Endometrium (tissue), 2 donors: ENCODE results near the gene ZBTB7C.

Experiments used
- FAIRE-seq: peaks from 2 replicates; lab custom pipeline; 2012; peaks lifted over from hg19 to GRCh38; lab: Jason Lieb, UNC
- donor health status: control.
- donor health status: control.

Gene ZBTB7C

DNA sequence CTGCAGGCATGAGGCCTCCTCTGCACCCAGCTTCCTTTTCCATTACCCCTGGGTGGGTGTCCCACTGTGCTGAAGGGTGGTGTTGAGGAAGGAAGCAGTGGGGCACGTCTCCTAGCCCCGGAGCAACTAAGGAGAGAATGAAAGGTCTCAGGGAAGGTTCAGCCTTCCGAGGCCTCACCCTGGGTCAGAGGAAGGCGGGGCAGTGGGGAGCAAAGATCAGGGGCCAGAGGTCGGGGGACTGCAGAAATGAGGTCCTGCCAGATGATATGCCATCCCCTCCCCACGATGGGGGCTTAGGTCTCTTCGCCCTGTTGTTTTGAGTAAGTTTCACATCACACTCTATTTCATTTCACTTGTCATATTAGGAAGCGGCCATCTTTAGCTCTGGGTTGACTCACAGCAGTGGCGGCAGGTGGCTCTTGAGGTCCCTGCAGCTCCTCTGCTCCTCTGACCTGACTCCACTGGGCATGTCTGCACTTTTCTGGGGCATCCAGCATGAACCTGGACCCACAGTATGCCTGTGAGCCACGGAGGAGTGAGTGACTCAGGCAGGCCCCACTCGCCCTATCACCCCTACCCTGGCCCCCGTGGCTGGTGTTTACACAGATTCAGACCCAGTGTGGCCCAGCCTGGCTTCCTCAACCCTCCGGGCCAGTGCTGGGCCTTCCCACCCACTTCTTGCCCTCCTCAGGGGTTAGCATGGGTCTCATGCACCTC, 325.0 kb downstream of the ZBTB7C start:
- no peak for FAIRE-seq

DNA sequence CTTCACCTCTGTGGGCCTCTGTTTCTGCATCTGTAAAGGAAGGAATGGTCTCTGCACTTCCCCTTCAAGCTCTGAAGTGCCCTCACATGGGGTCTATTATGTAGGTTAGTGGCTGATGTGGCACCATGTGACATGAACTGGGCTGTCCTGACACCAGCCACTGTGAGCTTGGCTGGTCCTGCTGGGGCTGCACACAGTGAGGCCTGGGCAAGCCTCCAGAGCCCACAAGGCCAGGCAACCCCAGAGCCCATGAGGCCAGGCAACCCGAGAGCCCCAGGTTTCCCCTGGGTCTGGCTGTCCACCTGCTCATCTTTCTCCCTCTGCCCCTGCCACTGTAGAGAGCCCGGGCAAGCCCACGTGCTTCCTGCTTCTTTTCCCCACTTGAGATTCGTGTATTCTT, 328.6 kb downstream of the ZBTB7C start:
- FAIRE-seq: no peak

DNA sequence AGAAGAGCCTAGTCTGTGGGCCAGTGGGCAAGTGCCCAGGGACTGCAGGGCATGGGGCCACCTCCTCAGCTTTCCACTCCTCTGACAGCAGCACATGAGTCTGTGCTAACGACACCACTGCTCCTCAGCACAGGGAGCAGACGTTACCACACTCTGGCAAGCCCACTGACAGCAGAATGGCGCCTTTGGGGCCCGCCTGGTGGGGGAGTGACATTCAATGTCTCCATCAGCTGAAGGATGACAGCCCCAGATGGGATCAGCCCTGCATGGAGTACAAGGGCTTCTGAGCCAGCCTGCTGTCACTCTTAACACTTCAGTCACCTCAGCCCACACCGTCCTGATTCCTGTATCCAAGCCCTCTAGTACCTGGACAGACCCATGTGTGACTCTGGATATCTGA, 329.3 kb downstream of the ZBTB7C start:
- FAIRE-seq: no peak

DNA sequence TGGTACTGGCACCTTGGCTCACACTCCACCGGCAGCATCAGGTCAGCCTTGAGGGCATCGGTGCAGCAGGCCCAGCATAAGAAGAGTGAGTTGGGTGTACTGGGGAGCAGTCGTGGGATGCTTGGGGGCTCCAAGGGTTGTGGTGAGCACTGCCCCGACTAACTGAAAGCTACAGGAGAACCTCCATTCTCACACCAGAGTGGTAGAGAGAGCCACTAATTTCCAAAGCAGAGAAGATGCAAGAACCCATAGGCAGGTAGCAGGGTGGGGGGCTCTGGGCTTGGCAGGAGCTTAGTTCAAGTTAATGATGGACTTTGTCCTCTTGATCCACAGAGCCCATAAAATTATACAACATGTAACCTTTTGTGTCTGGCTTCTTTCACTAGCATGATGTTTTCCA, 330.7 kb downstream of the ZBTB7C start:
- FAIRE-seq: no peak

DNA sequence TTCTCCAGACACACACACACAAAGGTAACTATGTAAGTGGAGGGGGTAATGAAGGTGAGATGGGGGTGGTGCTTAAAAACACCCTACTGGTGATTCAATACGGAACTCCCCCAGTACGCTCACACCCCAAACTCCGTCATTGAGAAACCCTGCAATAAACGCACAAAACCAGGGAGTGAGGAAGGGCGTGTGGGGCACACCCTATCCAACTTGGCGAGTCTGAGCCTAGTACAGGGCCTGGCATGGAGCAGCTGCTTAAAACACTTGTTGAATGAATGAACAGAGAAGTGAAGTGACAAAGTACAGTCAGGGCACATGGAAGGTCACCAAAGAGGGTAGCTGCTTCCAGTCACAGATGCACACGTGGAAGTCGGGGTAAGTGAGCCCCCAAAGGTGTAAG, 331.9 kb downstream of the ZBTB7C start:
- no peak for FAIRE-seq

DNA sequence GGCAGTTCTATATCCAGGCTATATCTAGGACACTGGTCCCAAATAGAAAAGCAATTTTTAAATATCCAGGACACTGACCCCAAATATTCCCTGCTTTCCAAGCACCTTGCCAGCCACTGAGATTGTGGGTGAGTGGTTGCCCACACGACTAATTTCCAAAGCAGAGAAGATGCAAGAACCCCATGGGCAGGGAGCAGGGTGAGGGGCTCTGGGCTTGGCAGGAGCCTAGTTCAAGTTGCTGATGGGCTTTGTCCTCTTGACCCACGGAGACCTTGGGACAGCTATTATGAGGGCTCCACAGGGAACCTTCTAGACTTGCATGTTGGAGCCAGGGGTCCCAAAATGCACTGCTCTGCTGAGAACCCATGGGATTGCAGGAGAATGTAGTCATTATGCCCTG, 332.7 kb downstream of the ZBTB7C start:
- no peak for FAIRE-seq

DNA sequence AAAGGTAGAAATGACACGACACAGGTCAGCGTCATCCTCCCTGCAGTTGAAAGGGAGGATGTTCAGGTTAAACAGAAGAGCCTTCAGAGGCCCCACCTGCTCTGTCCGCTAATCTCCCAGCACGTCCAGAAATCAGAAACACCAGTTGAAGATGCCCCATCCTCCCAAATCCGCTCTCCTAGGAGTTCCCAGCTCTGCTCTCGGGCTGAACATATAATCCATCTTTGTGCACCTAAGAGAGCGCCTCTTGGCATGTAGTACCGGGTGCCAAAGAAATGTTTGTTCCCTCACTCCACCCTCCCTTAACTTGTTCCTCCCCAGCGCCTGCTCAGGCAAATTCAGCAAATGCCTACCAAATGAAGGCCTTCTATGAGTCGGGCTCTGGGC, 333.5 kb downstream of the ZBTB7C start:
- no peak for FAIRE-seq

DNA sequence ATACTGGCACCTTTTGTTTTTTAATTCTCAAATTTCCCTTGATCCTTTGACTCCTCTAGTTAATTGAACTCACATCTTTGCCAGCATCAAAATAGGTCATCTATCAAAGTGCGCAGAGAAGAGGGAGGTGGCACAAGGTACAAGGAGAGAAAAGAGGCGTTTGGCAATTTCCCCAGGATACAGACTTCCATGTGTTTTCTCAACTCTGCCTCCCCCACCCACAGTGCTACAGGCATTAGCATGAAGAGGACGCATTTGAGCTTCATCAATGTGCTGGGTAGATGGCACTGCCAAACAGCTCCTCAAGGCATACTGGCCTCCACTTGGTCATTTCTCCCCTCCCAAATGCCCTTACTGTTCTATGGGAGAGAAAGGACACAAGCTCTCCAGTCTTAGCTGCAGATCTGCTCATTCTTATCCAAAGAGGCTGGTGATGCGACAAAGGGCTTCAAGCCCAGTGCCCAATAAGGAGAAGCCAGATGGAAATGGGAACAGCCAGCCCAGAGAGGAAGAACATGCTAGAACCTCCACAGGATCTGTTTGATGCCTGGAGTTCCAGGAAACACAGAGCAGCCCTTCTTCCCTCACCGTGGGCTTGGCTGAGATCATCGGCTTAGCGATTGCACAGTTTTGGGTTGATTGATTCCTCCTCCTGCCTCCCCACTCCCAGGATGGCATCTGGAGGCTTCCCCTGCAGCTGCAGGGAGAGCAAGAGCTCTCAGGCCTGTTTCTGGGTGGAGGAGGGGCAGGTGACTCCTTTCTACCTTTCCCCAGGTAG, 334.1 kb downstream of the ZBTB7C start:
- no peak for FAIRE-seq

DNA sequence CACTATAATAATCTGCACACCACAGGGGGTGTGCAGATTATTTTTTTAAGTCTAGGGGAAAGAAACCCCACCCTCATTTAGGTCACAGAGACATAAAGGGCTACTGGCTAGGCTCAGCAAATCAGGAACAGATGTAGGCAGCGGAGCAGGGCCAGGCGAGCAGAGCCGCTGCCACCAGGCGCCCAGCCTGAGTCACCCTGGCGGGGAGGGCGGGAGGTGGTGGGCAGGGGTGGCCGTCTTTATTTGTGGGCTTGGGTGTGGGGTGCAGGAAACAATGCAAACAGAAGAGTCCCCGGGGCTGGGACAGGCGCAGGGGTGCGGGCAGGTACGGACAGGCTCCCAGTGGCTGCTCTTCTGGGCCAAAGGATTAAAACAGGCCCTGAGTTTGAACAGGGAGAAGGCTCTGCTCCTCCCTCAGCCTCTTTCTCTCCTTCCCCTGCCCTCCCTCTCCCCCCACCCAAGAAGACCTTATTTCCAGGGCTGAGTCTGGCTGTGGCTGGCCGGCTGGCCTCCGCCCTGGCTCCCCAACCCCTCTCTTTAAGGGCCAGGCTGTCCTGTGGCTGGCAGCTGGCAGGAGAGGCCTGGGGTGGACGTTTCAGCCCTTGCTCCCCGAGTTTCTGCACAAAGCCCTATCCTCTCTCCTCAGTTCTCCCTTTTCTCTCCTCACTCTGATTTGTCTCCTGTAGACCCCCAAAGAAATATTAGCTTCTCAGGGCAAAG, 335.8 kb downstream of the ZBTB7C start:
- FAIRE-seq: no peak

DNA sequence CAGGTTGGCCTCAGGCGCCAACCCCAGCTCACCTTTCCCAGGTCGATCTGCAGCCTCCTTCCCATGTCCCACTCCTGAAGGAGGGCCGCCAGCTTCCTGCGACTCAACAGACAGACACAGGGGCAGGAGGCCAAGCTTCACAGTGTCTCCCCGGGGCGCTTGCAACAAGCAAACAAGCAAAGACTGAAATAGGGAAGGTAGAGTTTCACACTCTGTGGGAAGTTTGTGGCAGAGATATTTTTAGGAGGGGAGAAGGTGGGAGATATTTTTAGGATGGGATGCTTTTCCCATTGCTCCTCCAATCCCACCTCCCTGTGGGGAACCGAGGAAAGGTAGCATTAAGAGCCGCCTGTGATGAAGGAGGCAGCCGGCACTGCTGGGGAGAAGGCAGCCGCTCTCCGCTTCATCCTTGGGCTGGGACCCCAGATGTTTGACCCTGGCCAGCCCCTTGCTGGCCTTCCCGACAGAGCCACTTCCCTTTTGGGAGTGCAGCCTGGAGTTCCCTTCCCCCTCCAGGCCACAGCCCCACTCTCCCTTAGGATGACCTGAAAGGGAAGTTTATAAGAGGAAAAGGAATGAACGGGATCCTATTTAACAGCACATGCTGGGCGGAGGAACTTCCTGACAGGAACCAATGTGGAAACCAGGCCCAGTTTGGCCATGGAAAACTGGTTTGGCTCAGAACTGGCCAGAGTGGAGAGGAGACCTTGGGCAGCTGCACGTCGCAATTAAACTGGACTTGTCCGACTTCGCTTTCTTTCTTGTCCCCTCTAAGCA, 336.6 kb downstream of the ZBTB7C start:
- no peak for FAIRE-seq

DNA sequence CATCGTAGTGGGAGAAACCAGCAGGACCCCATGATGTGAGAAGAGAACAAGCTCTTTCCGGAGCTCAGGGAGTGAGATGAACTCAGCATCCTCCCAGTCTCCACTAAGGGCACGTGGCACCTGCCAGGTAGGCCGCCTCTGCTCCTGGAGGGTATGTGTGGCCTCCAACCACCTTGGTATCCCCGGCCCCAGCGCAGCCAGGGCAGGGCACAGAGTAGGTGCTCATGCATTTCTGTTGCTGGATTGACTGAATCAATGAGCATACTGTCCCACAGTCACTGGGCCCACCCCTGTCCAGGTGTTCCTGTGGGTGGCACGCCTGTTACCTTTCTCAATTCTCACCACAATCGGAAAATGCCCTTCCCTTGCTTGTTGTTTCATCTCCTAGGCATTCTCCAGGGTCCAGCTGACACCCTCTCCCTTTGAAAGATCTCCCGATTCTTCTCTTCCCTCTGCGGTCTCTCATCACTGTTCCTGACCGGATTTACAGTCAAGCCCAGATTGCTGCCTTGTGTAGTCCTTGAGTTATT, 340.2 kb downstream of the ZBTB7C start:
- no peak for FAIRE-seq

DNA sequence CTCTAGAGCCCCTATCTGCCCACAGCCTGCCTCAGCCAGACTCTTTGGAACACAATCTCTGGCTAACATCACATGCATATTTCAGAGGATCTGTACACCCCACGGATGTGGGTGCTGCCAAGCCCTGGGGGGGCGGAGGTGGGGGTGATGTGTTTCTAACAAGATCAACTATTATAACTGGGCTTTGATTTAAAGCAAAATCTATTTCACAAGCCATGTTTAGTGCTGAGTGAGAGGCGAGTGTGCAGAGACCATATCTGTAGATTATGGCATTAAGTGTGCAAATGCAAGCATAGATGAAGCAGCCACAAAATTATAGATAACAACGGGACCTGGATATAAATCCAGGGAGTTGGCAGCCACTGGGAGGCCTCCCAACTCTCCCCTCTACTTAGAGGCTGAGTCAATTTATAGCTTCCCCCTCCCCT, 342.9 kb downstream of the ZBTB7C start:
- no peak for FAIRE-seq

DNA sequence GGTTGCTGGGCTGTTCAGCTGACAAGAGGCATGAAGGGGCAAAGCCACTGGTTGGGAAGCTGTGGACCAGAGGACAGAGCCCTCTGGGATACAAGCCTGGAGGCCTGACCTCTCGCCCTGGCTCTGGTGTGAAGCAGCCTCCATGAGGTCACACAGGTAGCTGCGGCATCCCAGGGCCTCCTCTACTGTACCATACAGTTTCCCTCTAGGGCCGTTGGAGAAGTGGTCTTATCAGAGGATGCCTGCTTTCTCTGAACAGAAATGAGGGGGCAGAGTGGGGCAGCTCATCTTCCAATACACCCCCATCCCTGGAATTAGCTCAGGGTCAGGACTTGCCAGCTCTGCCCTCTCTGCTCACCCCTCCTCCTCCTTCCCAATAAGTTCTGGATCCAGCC, 343.6 kb downstream of the ZBTB7C start:
- no peak for FAIRE-seq

DNA sequence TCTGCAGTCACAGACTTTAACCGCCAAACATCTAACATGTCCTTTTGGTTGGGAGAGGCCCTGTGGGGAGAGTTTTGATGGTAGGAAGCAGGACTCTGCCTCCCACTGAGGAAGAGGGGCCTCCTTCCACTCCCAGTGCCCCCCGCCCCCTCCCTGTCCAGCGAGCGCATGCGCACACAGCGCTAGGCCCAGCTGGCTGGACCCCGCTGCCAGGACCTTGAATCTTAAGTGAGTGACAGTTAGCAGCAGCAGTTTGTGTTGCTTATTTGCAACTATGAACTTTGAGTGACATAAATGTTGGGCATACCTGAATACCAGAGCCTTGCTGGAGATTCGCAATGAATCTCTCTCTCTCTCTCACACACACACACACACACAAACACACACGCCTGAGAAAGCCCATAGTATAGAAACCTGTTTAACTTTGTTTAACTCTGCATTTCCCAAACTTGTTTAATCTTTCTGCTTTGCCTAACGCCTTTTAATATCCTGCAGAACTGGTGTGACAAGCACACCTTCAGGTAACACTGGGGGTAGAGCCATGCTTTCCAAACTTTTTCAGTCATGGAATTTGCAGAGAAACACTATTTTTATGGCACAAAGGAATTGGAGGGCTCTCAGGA, 344.1 kb downstream of the ZBTB7C start:
- FAIRE-seq: no peak

DNA sequence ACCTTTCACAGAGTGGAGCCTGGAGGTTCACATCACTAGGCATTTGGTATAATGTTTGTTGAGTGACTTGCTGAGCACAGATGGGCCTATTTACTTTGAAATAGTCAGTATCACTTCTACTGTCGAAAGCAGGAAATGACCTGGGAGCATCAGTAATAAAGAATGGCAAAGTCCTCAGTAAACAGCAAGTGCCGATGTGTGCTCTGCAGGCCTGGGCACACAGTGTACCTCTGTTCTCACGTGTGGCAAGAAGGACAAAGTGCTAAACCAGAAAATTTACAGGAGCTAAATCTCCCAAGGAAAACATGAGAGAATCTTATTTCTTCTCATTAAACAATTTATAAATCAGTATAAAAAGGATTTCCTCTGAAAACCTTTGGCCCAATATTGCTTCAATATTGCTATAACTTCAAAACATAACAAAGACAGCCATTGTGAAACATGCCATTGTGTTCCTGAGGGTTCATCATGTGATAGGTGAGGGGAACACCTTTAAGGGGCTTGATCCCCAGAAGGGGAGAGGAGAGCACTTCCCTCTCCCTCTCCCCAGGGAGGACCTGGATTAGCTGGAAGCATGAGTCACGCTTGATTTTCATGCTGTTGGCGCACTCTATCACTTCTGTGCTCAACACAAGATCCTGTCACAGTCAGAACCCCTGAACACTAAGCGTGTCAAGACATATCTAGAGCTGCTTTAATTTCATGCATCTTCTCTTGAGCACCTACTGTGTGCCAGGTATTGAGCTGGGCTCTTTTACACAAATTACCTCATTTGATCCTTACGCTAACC, 347.2 kb downstream of the ZBTB7C start:
- FAIRE-seq: no peak

DNA sequence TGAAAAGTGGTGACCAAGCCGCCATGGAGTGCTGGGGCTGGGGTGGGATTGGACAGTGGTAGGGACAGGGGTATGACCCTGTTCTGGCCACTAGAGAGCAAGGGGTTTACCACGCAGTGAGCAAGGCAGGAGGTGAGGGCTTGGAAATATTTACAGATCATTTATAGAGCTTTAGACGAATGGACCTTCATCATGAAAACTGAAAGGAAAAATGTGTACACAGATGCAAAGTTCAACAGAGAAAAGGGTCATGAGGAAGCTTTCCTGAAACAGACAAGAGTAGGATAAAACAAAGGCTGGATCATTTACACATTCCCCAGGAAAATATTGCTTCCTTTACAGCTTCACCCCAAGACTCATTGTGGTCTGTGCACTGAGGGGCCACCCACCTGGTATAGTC, 348.2 kb downstream of the ZBTB7C start:
- FAIRE-seq: no peak

DNA sequence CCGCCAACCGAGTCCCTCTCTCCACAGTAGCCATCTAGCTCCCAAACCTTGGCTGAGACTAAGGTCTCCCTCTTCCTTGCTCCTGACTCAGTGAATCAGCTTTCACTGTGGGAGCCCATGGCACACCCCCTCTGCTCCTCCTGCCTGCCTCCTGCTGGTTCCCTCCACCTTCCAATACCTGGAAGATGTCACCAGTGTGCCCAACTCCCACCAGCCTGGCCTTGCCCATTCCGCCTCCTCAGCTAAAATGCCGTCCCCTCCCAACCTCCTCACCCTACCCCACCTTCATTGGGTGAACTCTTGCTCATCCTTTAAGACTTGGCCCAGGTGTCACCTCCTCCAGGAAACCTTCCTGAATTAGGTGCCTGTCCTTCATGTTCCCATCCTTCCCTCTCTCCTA, 348.8 kb downstream of the ZBTB7C start:
- no peak for FAIRE-seq

DNA sequence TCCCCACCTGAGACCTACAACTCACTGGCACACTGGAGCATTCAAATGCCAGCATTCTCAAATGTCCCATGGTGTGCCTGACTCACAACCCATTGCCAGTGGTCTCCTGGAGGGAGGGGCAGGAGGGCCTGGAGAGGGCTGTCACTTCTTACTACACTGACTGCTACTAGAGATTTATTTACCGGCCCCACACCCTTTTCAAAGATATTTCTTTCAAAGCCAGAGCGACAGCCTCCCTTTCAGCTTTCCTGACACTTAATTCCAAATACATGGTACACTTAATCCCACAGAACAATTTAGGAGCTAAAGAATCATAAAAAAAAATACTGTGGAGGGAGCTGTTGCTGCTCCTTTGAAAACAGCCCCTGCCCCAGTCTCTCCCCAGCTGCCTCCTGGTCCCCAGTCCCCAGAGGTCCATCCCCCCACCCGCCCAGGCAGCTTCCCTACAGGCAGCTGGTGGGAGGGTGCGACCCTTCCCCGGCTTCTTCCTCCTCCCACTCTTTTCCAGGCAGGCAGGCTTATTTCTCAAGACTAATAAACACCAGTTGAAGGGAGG, 349.6 kb downstream of the ZBTB7C start:
- no peak for FAIRE-seq

DNA sequence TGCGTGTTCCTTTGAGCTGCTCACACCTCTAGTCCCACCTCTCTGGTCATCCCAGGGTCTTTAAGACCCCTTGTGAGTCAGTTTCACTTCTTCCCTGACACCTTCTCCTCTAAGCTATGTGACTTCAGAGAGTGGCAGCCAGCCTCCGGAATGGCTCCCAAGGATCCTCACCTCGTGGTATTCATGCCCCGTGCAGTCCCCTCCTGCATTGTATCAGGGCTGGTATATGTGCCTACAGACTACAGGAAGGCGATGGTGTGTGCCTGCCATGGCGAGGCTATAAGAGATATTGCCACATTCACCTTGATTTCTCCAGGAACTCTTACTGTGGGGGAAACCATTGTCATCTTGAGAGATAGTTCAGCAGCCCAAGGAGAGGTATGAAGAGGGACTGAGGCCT, 350.7 kb downstream of the ZBTB7C start:
- FAIRE-seq: no peak

DNA sequence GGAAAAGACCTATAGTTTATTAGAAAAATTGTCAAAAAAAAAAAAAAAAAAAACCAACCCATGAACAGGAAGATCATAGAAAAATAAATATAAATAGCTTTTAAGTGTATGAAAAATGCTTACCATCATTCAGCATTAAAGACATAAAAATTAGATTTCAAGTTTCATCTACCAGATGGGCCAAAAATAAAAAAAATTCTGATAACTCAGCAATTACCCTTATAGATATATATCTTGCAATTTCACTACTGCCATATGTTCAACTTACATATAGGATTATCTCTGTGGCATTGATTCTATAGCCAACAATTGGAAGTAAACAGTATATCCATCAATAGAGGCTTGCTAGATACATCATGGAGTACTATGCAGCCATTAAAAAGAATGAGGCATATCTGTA, 352.2 kb downstream of the ZBTB7C start:
- no peak for FAIRE-seq

DNA sequence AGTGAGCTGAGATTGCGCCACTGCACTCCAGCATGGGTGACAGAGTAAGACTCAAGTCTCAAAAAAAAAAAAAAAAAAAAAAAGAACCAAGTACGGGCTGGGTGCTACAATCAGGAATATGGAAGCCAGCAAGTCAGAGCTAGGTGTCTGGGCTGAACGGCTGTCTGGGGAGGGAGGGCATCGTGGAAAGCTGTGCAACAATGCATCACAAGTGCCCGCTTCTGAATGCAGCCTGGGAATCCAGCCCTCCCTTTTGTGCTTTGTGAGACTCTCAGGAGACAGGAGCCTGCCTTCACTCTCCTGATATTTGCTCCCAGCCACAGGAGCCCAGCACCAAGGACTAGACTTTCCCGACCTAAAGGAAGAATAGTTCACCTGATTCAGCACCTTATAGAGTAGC, 353.8 kb downstream of the ZBTB7C start:
- FAIRE-seq: no peak
